Superior temporal gyrus (tissue), 1 donor: ENCODE measurements around the gene C16orf78.
A peak's percentile ranks its signal among the peaks of the same experiment; 100 is the strongest.

ENCODE experiments used
- DNase-seq: peaks from one replicate; pipeline ENCODE4 v3.0.0-alpha.2; 2016; ENCODE audit errors: extremely low spot score

The C16orf78 gene

GRCh38 chr16:49382916-49383315, 9.3 kb downstream of the C16orf78 start:
- no peak for DNase-seq

GRCh38 chr16:49395021-49395420, 21.4 kb downstream of the C16orf78 start:
- DNase-seq = no peak

GRCh38 chr16:49396206-49396720, 22.7 kb downstream of the C16orf78 start:
- DNase-seq = no peak

GRCh38 chr16:49398761-49399160, 25.2 kb downstream of the C16orf78 start:
- DNase-seq = no peak

- no peak for DNase-seq
Observed at GRCh38 chr16:49399594-49400364, 26.2 kb downstream of the C16orf78 start.

GRCh38 chr16:49400611-49401010, 27.0 kb downstream of the C16orf78 start:
- no peak for DNase-seq

- no peak for DNase-seq
Observed at GRCh38 chr16:49405123-49405522, 31.5 kb downstream of the C16orf78 start.

GRCh38 chr16:49405530-49405929, 31.9 kb downstream of the C16orf78 start:
- no peak for DNase-seq

- DNase-seq = peak; percentile 81
Observed at GRCh38 chr16:49407873-49408550, 34.4 kb downstream of the C16orf78 start.

- DNase-seq = no peak
Observed at GRCh38 chr16:49409121-49409520, 35.5 kb downstream of the C16orf78 start.

GRCh38 chr16:49410226-49410625, 36.6 kb downstream of the C16orf78 start:
- no peak for DNase-seq

- DNase-seq = no peak
Observed at GRCh38 chr16:49411121-49411970, 37.7 kb downstream of the C16orf78 start.

GRCh38 chr16:49414671-49415070, 41.1 kb downstream of the C16orf78 start:
- DNase-seq = no peak

GRCh38 chr16:49415083-49415482, 41.5 kb downstream of the C16orf78 start:
- no peak for DNase-seq

GRCh38 chr16:49416001-49416675, 42.5 kb downstream of the C16orf78 start:
- no peak for DNase-seq

- DNase-seq = no peak
Observed at GRCh38 chr16:49417354-49417753, 43.8 kb downstream of the C16orf78 start.

GRCh38 chr16:49419006-49419405, 45.4 kb downstream of the C16orf78 start:
- DNase-seq = no peak

GRCh38 chr16:49419862-49420261, 46.3 kb downstream of the C16orf78 start:
- no peak for DNase-seq

- no peak for DNase-seq
Observed at GRCh38 chr16:49422896-49423295, 49.3 kb downstream of the C16orf78 start.

GRCh38 chr16:49424961-49425360, 51.4 kb downstream of the C16orf78 start:
- DNase-seq = no peak

GRCh38 chr16:49427771-49428170, 54.2 kb downstream of the C16orf78 start:
- DNase-seq = no peak

GRCh38 chr16:49428808-49429207, 55.2 kb downstream of the C16orf78 start:
- DNase-seq = no peak
